NCI-H2107 treated with DMSO at 0.1 percent for 48 hours (cell line): Measurements from ENCODE around the gene CADPS.

Experiments used
- DNase-seq: peaks from one replicate; lab custom pipeline; 2025; ENCODE audit not compliant: unreplicated experiment; lab: John Stamatoyannopoulos, UW

Gene CADPS

DNA sequence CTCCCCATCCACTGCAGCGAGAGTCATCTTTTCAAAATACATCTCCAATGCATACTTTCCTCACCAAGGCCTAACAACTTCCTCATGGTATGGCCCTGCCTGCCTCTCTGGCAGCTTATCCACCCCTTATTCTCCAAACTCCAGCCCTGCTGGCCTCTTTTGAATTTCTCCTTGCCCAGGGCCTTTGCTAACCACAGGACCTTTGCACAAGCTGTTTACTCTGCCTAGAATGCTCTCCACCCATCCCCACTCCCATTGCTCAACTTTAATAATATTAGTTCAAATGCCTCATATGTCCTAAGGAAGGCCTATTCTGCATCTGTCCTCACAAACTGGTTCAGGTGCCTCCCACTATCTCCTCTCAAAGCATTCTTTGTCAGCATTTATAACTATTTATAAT lies 230.7 kb downstream of the CADPS start:
- no peak for DNase-seq

DNA sequence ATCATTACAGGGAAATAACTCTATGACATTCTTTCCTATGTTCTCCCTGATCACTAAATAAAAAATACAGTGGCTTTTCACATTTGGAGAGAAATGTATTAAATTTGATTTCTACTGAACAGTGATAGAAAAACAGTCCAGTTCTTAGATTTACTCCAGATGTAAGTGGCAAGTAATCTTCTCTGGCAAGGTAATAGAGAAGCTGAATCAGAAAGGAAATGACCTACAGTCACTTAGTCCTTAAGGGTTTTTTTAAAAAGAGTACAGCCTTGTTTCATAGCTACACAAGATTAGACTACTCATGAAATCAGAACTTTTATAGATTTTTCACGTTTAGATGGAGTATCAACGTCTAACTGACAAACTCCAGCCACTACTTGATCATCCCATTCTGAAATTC lies 236.9 kb downstream of the CADPS start:
- DNase-seq = no peak

DNA sequence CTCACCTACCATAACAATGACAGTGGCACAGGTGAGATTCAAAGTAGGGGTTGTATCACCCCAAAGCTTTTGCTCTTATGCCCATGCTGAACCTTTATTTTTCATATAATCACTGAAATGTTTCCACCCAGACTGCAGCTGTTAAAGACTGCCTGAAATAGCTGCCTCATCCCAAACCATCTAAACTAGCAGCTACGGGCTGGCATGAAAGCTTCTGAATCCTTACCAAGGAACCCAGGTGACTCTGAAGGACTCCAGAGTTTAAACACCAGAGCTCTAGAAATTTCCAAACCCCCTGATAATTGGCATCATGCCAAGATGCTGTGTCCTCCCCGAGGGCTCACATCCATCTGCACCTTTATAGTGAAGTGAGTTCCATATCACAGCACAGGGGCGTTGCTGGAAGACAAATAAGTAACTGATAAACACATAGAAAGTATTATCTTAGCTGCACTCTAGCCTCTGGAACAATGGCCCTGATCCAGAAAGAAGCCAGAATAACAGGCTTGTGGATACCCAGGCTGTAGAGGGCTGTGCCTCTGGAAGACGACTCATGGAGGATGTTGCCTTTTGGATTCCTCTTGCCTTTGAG lies 238.9 kb downstream of the CADPS start:
- no peak for DNase-seq

DNA sequence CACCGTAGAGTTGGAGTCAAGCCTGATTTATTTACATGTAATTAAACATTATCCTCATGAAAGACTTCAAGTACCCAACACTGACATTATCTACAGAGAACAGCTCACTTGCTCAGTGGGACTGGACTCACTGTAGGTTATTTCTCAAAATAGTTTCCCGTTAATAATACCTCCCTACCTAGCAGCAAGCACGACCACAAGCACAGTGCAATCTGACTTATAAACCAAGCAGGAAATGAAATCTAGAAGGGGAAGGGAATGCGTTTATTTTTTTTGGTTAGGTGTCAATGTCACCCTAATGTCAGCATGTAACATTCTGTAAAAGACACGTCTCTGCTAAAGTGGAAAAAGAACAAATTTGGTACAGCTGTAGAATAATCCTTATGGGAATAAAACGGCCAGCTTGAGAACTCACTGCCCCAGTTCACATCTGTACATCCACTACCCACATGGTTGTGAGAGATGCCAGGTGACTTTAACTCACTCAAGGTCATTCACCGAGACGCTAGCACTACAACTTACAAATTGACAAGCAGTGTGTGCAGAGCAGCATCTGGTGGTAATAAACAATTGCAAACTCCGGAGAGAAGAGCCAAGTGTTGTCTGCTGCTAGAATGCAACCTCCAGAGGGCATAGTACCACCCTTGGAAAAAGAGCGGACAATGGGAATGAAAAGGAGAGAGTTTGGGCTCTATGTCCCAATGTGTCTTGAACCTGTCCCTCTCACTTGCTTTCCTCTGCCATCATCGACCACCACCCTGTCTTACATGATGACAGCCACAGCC lies 242.5 kb downstream of the CADPS start:
- no peak for DNase-seq

DNA sequence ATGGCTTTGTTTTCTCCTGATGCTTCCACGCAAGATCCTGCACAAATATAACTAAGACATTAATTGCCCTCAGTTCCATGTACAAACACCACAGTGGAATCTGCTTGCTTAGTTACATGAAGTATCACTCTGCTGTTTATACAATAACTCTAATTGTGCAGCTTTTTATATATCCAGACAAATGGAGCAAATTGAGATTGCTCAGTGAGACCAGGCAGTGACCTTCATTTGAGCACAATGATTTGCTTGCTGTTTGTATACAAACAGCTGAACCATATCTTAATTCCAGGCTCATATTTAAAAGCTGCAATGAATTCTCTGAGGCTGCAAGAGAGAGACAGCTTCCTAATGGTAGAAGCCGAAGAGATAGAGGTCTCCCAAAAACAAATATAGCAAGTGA lies 243.7 kb downstream of the CADPS start:
- no peak for DNase-seq

DNA sequence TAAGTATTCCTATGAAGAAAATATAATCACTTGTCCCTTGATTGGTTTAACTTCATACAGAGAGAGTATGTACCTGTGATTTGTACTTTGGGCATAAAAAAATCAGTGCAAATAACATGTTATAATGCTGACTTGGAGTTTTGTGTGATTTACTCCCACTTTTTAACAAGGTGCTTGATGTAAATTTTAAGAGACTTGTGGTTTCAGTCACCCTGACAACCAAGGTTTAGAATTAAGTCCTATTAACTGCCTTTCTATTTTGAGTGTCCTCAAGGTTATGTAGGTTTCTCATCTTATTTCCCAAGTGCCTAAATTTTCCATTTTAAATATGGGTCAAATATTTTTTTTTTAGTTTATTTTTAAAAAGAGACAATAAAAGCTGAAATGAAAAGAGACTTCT lies 244.6 kb downstream of the CADPS start:
- no peak for DNase-seq

DNA sequence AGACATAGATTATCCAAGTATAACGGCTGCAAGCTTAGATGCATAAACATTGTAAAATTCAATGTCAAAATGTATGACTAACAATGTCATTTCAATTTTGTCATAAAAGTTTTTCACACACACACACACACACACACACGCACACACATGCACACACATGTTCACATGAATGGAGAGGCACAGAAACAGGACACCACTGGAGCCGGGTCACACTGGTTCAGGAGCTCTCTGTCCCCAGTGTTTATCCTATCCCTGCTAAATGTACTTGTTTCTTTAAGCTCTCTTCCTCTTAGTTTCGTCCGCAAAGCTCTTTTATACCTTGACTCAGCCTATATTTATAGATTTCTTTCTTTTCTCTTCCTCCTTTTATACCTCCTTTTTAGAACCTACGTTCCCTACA lies 249.9 kb downstream of the CADPS start:
- DNase-seq = no peak

DNA sequence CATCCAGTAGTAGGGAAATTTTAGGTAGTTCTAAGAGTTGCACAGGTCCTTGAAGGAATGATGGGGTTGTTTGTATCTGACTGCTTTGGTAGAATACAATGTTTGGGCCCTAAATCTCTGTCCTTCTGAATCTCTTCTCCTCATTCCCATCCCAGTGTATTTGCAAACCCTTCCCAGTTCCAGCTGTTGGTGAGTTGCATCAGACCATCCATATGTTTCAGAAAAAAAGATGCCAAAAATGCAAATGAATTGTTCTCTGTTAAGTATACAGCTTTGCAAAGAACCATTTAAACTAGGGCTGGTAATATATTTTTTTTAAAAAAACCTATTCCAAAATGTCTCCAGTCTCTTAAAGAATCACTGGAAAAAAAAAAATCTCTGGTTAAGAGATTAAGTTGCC lies 251.0 kb downstream of the CADPS start:
- DNase-seq = no peak

DNA sequence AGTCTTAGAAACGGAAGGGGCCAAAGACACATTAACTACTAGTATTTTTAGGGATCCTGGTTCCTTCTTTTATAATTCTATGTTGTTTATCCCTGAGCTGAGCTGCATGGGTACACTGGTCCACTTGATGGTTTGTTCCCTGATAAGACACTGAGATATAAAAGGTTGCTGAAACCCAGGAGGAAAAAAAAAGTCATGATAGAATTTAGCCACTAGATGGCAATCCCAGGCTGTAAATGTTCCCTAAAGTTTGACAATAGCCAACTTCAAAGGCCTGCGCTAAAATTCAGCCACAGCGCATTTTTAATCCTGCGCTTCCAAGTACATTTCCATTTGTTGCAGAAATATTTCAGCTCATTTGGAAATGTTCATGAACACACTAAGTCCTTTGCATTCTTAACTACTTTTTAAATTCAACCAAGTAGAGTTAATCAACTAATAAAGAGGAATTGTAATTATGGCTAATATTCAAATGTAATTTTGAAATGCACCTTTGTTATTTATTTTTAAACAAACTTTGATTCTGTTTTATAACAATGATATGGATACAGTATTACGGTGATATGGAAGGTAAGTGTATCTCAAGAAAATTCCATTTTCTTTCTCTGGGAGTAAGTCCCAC lies 252.6 kb downstream of the CADPS start:
- DNase-seq = peak; percentile 58

DNA sequence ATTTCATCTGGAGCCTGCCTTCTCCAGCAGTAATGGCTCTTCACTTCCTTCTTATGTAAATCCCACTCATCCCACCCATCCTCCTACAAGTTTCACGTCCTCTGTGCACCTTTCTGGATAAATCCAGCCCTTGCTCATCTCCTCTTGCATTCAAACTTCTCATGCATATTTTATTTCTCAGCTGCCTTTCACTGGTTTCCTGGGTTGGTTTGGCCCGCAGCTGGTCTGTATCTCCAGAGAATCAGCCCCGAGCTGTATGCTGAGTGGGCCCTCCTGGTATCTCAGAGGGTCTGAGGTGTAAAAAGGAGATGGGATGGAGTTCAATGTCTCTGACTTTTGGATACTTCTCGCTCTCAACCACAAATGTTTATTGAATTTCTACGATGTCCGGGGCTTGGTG lies 253.3 kb downstream of the CADPS start:
- DNase-seq = no peak

DNA sequence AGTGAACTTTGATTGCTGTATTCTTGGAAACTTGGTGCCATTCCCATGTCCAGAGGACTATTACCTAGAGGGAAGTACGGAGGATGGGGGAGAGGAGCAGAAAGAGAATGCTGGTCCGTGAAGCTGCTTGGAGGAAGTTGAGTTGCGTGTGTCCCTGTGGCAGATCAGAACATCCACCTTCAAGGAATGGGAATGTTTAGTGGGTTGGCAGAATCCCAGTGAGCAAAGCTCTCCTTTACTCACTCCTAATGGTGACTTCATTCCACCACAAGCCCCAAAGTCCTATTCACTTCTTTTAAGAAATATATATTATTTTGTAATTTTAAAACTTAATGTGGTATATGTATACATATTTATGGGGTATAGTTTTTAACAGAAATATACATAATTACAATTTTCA lies 254.0 kb downstream of the CADPS start:
- DNase-seq = no peak

DNA sequence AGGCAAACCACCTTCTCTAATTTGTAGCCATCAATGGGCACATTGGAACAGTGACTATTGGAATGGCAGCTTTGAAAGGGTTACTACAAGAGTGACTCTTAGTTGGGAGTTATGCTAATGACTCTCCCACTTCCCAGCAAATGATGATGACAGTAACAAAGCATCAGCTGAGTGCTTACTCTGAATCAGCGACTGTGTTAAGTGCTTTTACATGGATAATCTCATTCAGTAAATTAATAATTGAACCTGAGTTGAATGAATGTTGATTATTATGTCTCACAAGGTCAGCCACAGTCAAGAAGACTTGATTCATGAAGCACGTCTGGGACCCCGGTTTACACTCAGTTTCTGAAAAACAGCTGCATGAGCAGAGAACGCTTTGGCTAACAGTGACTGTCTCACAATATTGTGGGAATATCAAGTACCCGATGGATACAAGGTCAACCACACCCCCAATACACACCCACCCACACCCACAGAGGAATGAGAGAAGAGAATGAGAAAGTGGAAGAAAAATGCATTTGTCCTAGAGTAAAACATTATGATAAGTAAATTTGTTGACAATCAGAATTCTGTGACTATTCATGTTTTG lies 259.9 kb downstream of the CADPS start:
- no peak for DNase-seq

DNA sequence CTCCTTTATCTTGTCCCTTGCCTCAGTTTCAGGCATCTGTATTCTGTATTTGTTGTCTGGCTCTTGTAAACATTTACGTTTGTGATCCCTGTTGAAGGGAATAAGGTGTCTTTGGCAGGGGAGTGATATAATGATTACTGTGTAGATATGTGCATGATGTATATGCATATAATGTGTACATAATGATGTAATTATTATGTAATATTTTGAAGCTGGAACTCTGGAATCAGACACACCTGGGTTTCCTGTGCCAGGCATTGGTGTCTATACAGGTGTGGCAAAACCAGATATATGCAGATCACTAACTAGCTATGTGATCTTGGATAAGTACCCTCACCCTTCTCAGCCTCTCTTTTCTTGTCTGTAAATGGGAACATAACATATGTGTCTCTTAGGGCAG lies 260.7 kb downstream of the CADPS start:
- no peak for DNase-seq

DNA sequence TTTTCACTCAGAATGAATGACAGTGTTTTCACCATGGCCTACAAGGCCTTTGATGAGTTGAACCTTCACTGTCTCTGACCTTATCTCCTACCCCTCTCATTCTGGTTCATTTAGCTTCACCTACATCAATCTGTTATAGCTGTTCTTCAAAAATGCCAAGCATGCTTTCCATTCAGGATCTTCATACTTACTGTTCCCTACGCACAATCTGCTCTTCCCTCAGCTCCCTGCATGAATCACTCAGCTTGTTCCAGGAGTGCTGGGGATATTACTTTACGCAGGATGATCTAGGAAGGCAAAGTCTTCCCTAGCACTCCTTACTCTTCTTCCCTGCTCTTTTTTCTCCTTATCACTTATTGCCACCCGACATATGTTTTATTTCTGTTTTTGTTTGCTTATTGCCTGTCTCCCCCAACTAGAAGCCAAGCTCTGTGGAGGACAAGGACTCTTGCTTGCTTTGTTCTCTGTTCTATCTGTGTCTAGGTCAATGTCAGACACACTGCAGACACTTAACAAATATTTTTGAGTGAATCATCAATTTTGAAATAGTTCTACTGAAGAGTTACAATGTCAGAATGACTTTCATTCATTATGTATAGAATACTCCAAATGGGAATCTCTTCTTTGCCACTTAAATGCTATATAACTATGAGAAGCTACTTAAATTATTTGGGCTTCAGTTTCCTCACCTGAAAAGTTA lies 263.5 kb downstream of the CADPS start:
- DNase-seq = no peak

DNA sequence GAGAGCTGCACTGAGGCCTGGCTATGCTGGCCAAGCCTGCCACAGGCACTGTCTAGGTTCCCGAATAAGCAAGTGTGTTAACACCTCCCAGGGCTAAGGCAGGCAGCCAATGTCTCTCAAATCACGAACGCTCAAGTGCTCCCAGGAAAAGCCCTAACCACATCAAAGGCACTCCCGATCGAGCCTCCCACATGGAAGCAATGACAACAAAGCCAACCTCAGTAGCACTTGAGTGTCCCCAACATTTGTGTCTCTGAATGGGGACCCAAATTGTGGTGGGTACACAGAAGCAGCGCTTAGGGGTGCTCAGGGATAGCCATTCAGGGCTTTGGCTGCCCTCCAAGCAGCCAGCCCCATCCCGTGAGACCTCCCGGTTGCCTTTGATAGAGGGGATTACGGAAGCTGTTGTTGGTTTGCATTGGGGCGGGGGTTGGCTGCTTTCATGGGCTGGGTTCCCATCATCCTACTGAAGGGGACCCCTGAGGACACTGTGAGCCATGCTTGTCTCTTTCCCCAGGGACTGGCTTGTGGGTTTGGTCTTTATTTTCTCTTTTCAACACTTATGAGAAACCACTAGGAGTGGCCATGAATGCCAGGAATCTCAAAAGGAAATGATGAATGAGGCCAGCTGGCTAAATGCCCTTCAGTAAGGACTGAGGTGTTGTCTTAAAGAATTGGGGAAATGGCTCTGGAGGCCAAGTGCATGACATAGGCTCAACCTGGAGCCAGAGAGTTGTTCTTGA lies 267.8 kb downstream of the CADPS start:
- DNase-seq = peak; percentile 70

DNA sequence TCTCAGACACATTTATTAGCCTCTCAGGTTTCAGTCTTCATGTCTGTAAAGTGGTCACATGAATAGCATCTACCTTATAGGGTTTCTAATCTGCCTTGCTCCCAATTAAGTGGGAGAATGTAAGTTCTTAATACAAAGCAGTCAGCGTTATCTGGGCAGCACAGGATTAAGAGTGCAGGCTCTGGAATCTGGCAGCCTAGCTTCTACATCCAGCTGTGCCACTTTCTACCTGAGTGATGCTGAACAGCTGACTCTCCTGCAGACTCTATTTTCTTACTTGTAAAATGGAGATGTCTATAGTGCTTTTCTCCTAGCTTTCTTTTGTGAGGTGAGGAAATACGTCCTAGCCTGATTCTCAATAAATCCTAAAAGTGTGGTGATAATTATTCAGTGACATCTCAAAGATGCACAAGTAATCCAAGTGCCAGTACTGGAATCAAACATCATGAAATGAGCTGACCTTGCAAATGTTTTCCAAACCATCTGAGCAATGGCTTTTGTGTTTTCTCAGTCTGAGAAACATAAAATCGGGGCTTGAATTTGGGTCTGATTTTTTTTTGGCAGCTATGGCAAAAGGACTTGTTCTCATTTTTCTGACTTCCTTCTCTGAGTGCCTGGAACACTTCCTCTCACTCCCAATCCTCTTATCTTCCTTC lies 269.7 kb downstream of the CADPS start:
- no peak for DNase-seq

DNA sequence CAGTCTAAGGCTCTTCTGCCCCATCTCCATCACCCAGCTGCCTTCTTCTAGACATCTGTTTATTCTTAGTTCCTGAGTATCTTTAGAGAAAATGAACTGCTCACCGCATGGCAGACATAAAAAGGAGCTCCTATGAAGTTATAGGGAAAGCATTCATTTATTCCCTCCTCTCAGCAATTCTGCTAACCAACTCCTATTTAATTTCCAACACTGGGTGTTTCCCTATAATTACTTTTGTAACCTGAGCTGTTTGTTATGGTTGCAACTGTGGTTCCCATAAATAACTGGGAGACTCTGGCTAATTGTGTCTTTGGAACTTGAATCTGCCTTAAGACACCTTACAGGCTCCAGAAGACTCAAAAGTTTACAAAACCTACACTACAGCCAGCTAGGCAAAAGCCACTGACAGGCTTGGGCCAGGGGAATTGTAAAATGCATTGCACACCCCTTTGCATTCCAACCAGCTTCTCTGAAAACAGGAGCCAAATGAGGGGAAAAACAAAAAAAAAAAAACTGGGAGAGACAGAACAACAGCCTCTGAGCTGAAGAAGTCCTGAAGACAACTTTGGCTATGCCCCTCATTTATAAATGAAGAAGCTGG lies 270.4 kb downstream of the CADPS start:
- DNase-seq = peak; percentile 4

DNA sequence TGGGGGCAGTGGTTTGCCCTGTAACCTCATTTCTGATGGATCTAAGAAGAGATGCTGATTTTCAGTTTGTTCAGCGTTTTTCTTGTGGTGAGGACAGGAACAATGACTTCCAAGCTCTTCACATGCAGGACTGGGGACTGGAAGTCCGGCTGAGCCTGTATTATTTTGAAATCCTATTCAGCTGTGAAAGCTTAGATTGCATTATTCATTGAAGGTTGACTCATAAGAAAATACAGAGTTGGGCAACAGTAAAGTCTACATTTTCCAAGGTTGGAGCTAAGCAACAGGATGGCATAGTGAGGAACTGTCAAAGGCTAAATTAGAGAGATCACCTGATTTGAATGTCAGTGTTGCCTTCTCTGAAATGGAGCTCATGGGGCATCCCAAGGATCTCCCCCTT lies 270.9 kb downstream of the CADPS start:
- DNase-seq = no peak

DNA sequence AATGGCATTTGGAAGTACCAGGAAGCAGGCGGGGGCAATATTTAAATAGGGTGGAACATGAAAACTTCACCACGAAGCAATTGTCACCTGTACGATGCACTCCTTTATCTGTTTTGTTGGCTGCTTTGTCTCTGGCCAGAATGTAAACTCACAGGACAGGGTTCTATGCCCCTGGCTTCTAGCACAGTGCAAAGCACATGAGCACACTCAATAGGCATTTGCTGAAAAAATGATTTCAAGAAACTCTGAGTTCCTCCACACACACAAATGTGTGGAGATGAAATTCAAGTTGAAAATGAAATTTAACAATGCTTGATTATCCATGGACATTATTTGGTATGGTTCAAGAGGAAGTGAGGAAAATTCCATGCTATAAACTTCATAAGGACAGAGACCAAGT lies 272.2 kb downstream of the CADPS start:
- DNase-seq = no peak
